ENCODE data around the gene ATXN1L.
A peak's percentile ranks its signal among the peaks of the same experiment; 100 is the strongest.
"Not testable (repeated sequence)": the region's sequence is repeated elsewhere in the genome, so short reads cannot be mapped to it uniquely, and the experiment has no call there.

Gene ATXN1L

DNA sequence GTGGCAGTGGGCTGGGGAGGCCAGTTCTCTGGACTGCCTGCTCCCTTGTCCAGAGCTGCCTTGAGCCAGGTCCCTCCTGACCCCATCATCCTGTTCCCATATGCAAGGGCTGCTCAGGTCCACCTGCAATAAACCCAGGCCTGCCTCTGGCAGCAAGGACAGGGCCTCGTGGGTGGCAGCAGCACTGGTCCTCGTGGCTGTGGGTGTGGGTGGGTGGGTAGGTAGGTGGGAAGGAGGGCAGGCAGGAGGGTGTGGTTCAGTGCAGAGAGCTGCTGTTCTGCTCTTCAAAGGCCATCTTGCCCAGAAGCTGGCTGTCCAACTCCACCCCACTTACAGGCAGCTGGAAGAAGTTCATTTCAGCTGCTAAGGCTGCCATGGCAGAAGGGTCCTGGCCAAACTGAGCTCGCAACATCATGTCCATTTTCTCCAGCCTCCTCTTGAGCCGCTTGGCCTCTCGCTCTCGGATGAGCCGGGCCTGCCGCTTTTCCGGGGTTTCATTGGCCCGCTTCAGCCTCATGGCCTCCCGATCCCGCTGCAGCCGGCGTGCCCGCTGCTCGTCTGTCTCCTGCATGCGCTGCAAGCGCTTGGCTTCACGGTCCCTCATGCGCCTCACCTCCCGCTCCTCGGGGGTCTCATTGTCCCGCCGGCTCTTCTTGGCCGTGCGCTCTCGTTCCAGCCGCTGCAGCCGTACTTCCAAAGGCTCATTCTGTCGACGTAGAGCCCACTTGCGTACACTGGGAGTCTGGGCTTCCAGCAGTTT lies 14.2 kb downstream of the ATXN1L start:
- Mint-ChIP-seq H3K27ac (peak overlapping the region; percentile 63 to 88), H3K9me3 (no peaks in the 10 kb centered on the region), H3K27me3 (no peaks in the 10 kb centered on the region), H3K4me3 (no peak overlapping the region), H3K36me3 (ENCODE audit: insufficient read depth) (peaks cover 35% of the 10 kb centered on the region), H3K4me1 (ENCODE audit: low read depth in 2 of 2) (peaks cover 17 to 37% of the 10 kb centered on the region in 2 donors)
- ATAC-seq (replicated peaks) = no peak
- DNase-seq = no peak

GRCh38 chr16:71863995-71864394 lies 18.2 kb downstream of the ATXN1L start:
- H3K27ac Mint-ChIP-seq = peak overlapping the region in 1 of 2 donors; percentile 56
- H3K36me3 Mint-ChIP-seq (ENCODE audit: insufficient read depth) = peaks cover 31% of the 10 kb centered on the region
- ATAC-seq (replicated peaks) = no peak
- no peaks in the 10 kb centered on the region for H3K9me3 Mint-ChIP-seq
- no peaks in the 10 kb centered on the region for H3K27me3 Mint-ChIP-seq
- H3K4me1 Mint-ChIP-seq (ENCODE audit: low read depth in 2 of 2) = peaks cover 2 to 13% of the 10 kb centered on the region in 2 donors
- no peak for DNase-seq
- no peak overlapping the region for H3K4me3 Mint-ChIP-seq

GRCh38 chr16:71865173-71865863 lies 19.5 kb downstream of the ATXN1L start:
- Mint-ChIP-seq H3K27ac (peak overlapping the region; percentile 4 to 56), H3K36me3 (ENCODE audit: insufficient read depth) (peaks cover 28% of the 10 kb centered on the region), H3K27me3 (no peaks in the 10 kb centered on the region), H3K4me1 (ENCODE audit: low read depth in 2 of 2) (peaks cover 0 to 17% of the 10 kb centered on the region in 2 donors), H3K9me3 (no peaks in the 10 kb centered on the region), H3K4me3 (peak overlapping the region in 1 of 2 donors; percentile 23)
- no peak for DNase-seq
- no peak for ATAC-seq (replicated peaks)

DNA sequence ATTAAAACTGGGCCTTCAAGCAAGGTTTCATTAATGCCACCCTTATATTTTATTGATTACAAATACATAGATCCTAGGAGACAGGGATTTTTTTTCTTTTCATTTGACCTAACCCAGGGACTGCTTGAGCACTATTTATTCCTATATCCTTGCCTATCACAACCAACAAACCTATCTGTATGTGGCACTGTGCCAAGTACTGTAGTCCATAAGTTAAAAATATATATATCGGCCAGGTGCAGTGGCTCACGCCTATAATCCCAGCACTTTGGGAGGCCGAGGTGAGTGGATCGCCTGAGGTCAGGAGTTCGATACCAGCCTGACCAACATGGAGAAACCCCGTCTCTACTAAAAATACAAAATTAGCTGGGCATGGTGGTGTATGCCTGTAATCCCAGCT lies 21.4 kb downstream of the ATXN1L start:
- not testable (repeated sequence) for H3K9me3 Mint-ChIP-seq; DNase-seq; H3K27ac Mint-ChIP-seq; H3K27me3 Mint-ChIP-seq; ATAC-seq (replicated peaks); H3K4me3 Mint-ChIP-seq
- H3K4me1 Mint-ChIP-seq (ENCODE audit: low read depth in 2 of 2) = peaks cover 0 to 17% of the 10 kb centered on the region in 2 donors
- H3K36me3 Mint-ChIP-seq (ENCODE audit: insufficient read depth) = peaks cover 20% of the 10 kb centered on the region

GRCh38 chr16:71867939-71868338 lies 22.2 kb downstream of the ATXN1L start:
- Mint-ChIP-seq H3K27ac (no peak overlapping the region), H3K9me3 (no peaks in the 10 kb centered on the region), H3K4me1 (ENCODE audit: low read depth in 2 of 2) (peaks cover 1 to 17% of the 10 kb centered on the region in 2 donors), H3K27me3 (no peaks in the 10 kb centered on the region), H3K4me3 (no peak overlapping the region), H3K36me3 (ENCODE audit: insufficient read depth) (peaks cover 15% of the 10 kb centered on the region)
- no peak for DNase-seq
- ATAC-seq (replicated peaks) = no peak

DNA sequence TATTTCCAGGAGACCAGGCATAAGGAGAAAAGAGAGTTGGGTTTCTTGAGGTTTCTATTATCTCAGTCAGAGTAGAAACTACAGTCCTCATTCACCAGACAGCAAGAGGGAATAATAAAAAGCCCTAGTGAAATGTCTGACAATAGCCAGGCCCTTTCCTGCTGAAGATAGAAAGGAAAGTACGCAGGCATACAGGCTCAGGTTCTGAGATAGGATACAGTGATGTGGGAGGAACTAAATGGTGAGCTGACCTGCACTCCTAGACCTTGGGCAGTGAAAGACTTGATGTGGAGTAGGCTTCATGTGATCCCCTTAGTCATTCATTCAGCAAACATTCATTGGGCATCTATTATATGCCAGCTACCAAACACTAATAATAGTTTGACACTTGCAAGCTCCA lies 23.3 kb downstream of the ATXN1L start:
- peaks cover 7% of the 10 kb centered on the region for H3K36me3 Mint-ChIP-seq (ENCODE audit: insufficient read depth)
- no peak for DNase-seq
- H3K27me3 Mint-ChIP-seq = no peaks in the 10 kb centered on the region
- no peaks in the 10 kb centered on the region for H3K9me3 Mint-ChIP-seq
- H3K4me1 Mint-ChIP-seq (ENCODE audit: low read depth in 2 of 2) = peaks cover 1 to 17% of the 10 kb centered on the region in 2 donors
- no peak for ATAC-seq (replicated peaks)
- H3K4me3 Mint-ChIP-seq = no peak overlapping the region
- peak overlapping the region in 1 of 2 donors; percentile 45 for H3K27ac Mint-ChIP-seq

GRCh38 chr16:71870818-71871217 lies 25.0 kb downstream of the ATXN1L start:
- DNase-seq (no peak), ATAC-seq (replicated peaks) (no peak)
- H3K27me3 Mint-ChIP-seq = no peaks in the 10 kb centered on the region
- H3K4me3 Mint-ChIP-seq = no peak overlapping the region
- H3K9me3 Mint-ChIP-seq = no peaks in the 10 kb centered on the region
- H3K36me3 Mint-ChIP-seq (ENCODE audit: insufficient read depth) = peaks cover 4% of the 10 kb centered on the region
- H3K4me1 Mint-ChIP-seq (ENCODE audit: low read depth in 2 of 2) = peaks cover 1 to 8% of the 10 kb centered on the region in 2 donors
- no peak overlapping the region for H3K27ac Mint-ChIP-seq

- H3K9me3 Mint-ChIP-seq = no peaks in the 10 kb centered on the region
- DNase-seq (no peak), ATAC-seq (replicated peaks) (no peak)
- peaks cover 1 to 8% of the 10 kb centered on the region in 2 donors for H3K4me1 Mint-ChIP-seq (ENCODE audit: low read depth in 2 of 2)
- peaks cover 12% of the 10 kb centered on the region for H3K36me3 Mint-ChIP-seq (ENCODE audit: insufficient read depth)
- H3K27ac Mint-ChIP-seq = peak overlapping the region in 1 of 2 donors; percentile 28
- H3K4me3 Mint-ChIP-seq = no peak overlapping the region
- H3K27me3 Mint-ChIP-seq = no peaks in the 10 kb centered on the region
Observed at GRCh38 chr16:71873199-71873598, 27.4 kb downstream of the ATXN1L start.

DNA sequence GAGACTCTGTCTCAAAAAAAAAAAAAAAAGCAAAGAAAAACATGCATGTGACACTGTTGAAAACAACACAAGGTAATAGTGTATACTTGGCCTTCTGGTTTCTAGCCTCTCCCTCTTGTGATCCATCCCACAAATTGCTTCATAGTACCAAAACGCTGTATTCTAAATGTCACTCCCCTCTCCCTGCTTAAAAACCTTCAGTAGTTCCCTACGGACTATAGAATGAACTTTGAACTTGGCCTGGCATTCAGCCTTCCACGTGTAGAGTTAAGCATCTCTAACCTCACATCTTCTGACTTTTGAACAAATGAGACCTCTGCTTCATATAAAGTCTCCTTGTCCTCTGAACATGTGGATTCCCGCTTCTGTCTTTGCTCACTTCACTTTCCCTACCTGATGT lies 33.1 kb downstream of the ATXN1L start:
- DNase-seq (no peak), ATAC-seq (replicated peaks) (no peak)
- Mint-ChIP-seq H3K36me3 (ENCODE audit: insufficient read depth) (peaks cover 31% of the 10 kb centered on the region), H3K9me3 (no peaks in the 10 kb centered on the region), H3K27me3 (no peaks in the 10 kb centered on the region), H3K4me1 (ENCODE audit: low read depth in 2 of 2) (peaks cover 27 to 37% of the 10 kb centered on the region in 2 donors), H3K27ac (peak overlapping the region in 1 of 2 donors; percentile 32), H3K4me3 (no peak overlapping the region)

DNA sequence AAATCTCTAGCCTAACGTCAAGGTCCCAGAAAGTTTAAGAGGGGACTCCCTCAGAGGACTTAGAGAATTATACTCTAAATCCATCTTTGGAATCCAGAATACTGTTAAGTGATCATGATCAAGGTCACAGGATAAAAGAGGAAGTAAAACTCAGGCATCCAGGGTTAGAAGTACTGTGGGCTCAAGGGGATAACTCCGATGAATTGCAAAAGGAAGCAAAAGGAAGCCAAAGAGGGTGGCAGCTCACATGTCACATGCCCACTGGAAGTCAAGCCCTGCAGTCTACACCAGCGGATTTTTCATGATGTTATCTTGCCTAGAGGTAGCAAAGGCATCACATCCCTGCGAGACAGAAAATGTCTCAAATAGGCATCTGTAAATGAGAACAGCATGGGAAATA lies 34.4 kb downstream of the ATXN1L start:
- peaks cover 42% of the 10 kb centered on the region for H3K36me3 Mint-ChIP-seq (ENCODE audit: insufficient read depth)
- H3K27me3 Mint-ChIP-seq = no peaks in the 10 kb centered on the region
- peaks cover 34 to 47% of the 10 kb centered on the region in 2 donors for H3K4me1 Mint-ChIP-seq (ENCODE audit: low read depth in 2 of 2)
- DNase-seq (no peak), ATAC-seq (replicated peaks) (no peak)
- H3K4me3 Mint-ChIP-seq = no peak overlapping the region
- H3K27ac Mint-ChIP-seq = no peak overlapping the region
- no peaks in the 10 kb centered on the region for H3K9me3 Mint-ChIP-seq

GRCh38 chr16:71882505-71883167 lies 36.9 kb downstream of the ATXN1L start:
- Mint-ChIP-seq H3K9me3 (no peaks in the 10 kb centered on the region), H3K4me1 (ENCODE audit: low read depth in 2 of 2) (peaks cover 36 to 51% of the 10 kb centered on the region in 2 donors), H3K4me3 (peak overlapping the region; percentile 88 to 98), H3K36me3 (ENCODE audit: insufficient read depth) (peaks cover 36% of the 10 kb centered on the region), H3K27me3 (no peaks in the 10 kb centered on the region), H3K27ac (peak overlapping the region; percentile 93 to 97)
- DNase-seq (peak; percentile 87 to 89 (median 89)), ATAC-seq (replicated peaks) (peak; percentile 52)

DNA sequence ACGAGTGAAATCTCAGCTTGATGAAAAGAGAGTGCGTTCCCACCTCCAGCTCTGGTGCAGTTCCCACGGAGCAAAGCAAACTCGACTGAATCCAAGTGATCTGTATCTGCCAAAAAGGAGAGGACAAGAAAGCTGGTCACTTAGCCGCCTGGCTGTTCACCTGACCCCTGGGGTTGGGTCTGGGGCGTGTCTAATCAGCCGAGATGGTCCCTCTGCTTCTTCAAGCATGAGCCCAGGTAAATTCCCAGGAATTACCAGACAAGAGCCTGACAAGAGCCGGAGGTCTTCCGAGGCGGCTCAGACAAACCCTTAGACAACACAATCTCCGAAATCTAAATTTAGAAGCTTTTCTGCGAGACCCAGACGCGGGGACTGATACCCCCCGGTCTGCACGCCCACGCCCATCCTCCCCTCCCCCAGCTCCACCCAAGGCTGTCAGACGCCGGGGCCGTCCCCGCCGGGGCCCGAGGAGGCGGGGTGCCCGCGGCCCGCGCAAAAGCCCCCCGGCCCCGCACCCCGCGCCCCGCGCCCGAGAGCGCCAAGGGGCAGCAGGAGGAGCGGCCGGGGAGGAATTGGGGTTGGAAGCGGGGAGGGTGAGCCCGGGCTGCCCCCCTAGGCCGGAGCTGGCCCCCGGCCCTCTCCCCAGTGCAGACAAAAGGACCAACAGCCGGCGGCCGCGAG lies 37.5 kb downstream of the ATXN1L start:
- Mint-ChIP-seq H3K27ac (peak overlapping the region; percentile 93 to 97), H3K27me3 (no peaks in the 10 kb centered on the region), H3K4me1 (ENCODE audit: low read depth in 2 of 2) (peaks cover 36 to 51% of the 10 kb centered on the region in 2 donors), H3K9me3 (no peaks in the 10 kb centered on the region), H3K4me3 (peak overlapping the region; percentile 88 to 98), H3K36me3 (ENCODE audit: insufficient read depth) (peaks cover 31% of the 10 kb centered on the region)
- DNase-seq (peak; percentile 24 to 40 (median 37)), ATAC-seq (replicated peaks) (peak; percentile 19)

All from effector memory CD8-positive, alpha-beta T cell (primary cell).